WTC11 (cell line): ENCODE data around the gene HDAC7. TPM values are rescaled to one million over a fixed set of nuclear protein-coding genes. Genes with fewer than 3 reads are reported as not detected.

Source experiments
- ATAC-seq: fragments of 200-7000 bp; cut with Tn5 transposase; 2 replicates; pipeline ENCODE4 v1.10.0; 2021; ENCODE audit warnings: mild to moderate bottlenecking, moderate library complexity
- CTCF ChIA-PET: fragments of 300-600 bp; sonication (Branson Sonifier 250); formaldehyde crosslinking; loops from one replicate; lab custom pipeline; 2021; ENCODE audit warnings: antibody characterized with exemption; lab: Charles Lee
- POLR2A ChIA-PET: fragments of 350-600 bp; sonication (Branson Sonifier 250); formaldehyde crosslinking; loops from one replicate; lab custom pipeline; 2021; ENCODE audit warnings: antibody characterized with exemption; lab: Charles Lee
- DNase-seq: peaks from one replicate; pipeline ENCODE4 v3.0.0; 2021; ENCODE audit warnings: low spot score
- H3K27ac Mint-ChIP-seq: 2 replicates; pipeline ENCODE4 v1.8.0; 2021; ENCODE audit warnings: mixed read lengths
- H3K27me3 Mint-ChIP-seq: 2 replicates; pipeline ENCODE4 v1.8.0; 2021; ENCODE audit warnings: low read depth, mild to moderate bottlenecking, moderate library complexity, mixed read lengths
- H3K36me3 Mint-ChIP-seq: 2 replicates; pipeline ENCODE4 v1.8.0; 2021; ENCODE audit warnings: mixed read lengths
- H3K4me1 Mint-ChIP-seq: 2 replicates; pipeline ENCODE4 v1.8.0; 2022; ENCODE audit warnings: mixed read lengths
- H3K4me3 Mint-ChIP-seq: 2 replicates; pipeline ENCODE4 v1.8.0; 2021; ENCODE audit warnings: mild to moderate bottlenecking, moderate library complexity, mixed read lengths
- H3K9me3 Mint-ChIP-seq: 2 replicates; pipeline ENCODE4 v1.8.0; 2021; ENCODE audit warnings: mixed read lengths
- CBFB ChIP-seq: sonication (generic); formaldehyde crosslinking; IDR thresholded peaks from 2 replicates; pipeline ENCODE4 v1.8.1; 2022; ENCODE audit warnings: mild to moderate bottlenecking, low read depth, missing genetic modification reagents
- CREB1 ChIP-seq: sonication (generic); formaldehyde crosslinking; IDR thresholded peaks from 2 replicates; pipeline ENCODE4 v1.8.0; 2023; ENCODE audit warnings: mild to moderate bottlenecking, missing genetic modification reagents
- EMX1 ChIP-seq: fragments of 250-450 bp; sonication (Bioruptor Pico); IDR thresholded peaks from 2 replicates; pipeline ENCODE4 v1.8.0; 2021; ENCODE audit warnings: mild to moderate bottlenecking
- FOXK1 ChIP-seq: sonication (generic); formaldehyde crosslinking; IDR thresholded peaks from 2 replicates; pipeline ENCODE4 v1.8.0; 2022; ENCODE audit warnings: mild to moderate bottlenecking, moderate library complexity, missing genetic modification reagents
- GRHL2 ChIP-seq: fragments of 250-450 bp; sonication (Bioruptor Pico); IDR thresholded peaks from 2 replicates; pipeline ENCODE4 v1.8.0; 2022; ENCODE audit warnings: mild to moderate bottlenecking, moderate library complexity; ENCODE audit not compliant: insufficient replicate concordance, severe bottlenecking
- HMGA2 ChIP-seq: fragments of 250-450 bp; sonication (Bioruptor Pico); IDR thresholded peaks from 2 replicates; pipeline ENCODE4 v1.4.0; 2021; ENCODE audit warnings: mild to moderate bottlenecking, moderate library complexity
- IRF2 ChIP-seq: sonication (generic); formaldehyde crosslinking; IDR thresholded peaks from 2 replicates; pipeline ENCODE4 v1.8.0; 2022; ENCODE audit warnings: low read depth, missing genetic modification reagents, borderline replicate concordance
- RORB ChIP-seq: fragments of 250-450 bp; sonication (Bioruptor Pico); IDR thresholded peaks from 2 replicates; pipeline ENCODE4 v1.9.0; 2021; ENCODE audit warnings: mild to moderate bottlenecking
- SP1 ChIP-seq: sonication (generic); formaldehyde crosslinking; conservative IDR thresholded peaks from 2 replicates; pipeline ENCODE4 v1.8.1; 2022; ENCODE audit warnings: missing genetic modification reagents
- TP53 ChIP-seq: sonication (generic); formaldehyde crosslinking; IDR thresholded peaks from 2 replicates; pipeline ENCODE4 v1.8.1; 2023; ENCODE audit warnings: mild to moderate bottlenecking, missing genetic modification reagents
- ZBTB21 ChIP-seq: sonication (generic); formaldehyde crosslinking; IDR thresholded peaks from 2 replicates; pipeline ENCODE4 v1.8.1; 2023; ENCODE audit warnings: mild to moderate bottlenecking, missing genetic modification reagents, borderline replicate concordance
- ZNF317 ChIP-seq: sonication (generic); formaldehyde crosslinking; IDR thresholded peaks from 2 replicates; pipeline ENCODE4 v1.8.1; 2023; ENCODE audit warnings: low read depth, mild to moderate bottlenecking, moderate library complexity, missing genetic modification reagents, borderline replicate concordance
- total RNA-seq: library from RNA; stranded (reverse); gene quantifications from 3 replicates; pipeline ENCODE4 v1.2.3, GENCODE V29; 2021
- TF ChIP-seq, protein P1 (sequence below): sonication (generic); formaldehyde crosslinking; IDR thresholded peaks from 2 replicates; pipeline ENCODE4 v1.8.0; 2023; ENCODE audit warnings: mild to moderate bottlenecking, missing genetic modification reagents
- TF ChIP-seq, protein P2 (sequence below): sonication (generic); formaldehyde crosslinking; IDR thresholded peaks from 2 replicates; pipeline ENCODE4 v1.8.1; 2023; ENCODE audit warnings: mild to moderate bottlenecking, missing genetic modification reagents, moderate library complexity
- TF ChIP-seq, protein P3 (sequence below): sonication (generic); formaldehyde crosslinking; conservative IDR thresholded peaks from 2 replicates; pipeline ENCODE4 v1.8.1; 2023; ENCODE audit warnings: mild to moderate bottlenecking, low read depth, missing genetic modification reagents, moderate library complexity
- TF ChIP-seq, protein P4 (sequence below): sonication (generic); formaldehyde crosslinking; IDR thresholded peaks from 2 replicates; pipeline ENCODE4 v1.8.1; 2022; ENCODE audit warnings: low read depth, mild to moderate bottlenecking, moderate library complexity, missing genetic modification reagents, borderline replicate concordance
- TF ChIP-seq, protein P5 (sequence below): sonication (generic); formaldehyde crosslinking; conservative IDR thresholded peaks from 2 replicates; pipeline ENCODE4 v1.8.1; 2022; ENCODE audit warnings: mild to moderate bottlenecking, missing genetic modification reagents
- TF ChIP-seq, protein P6 (sequence below): fragments of 200-600 bp; IDR thresholded peaks from 2 replicates; pipeline ENCODE4 v1.8.0; 2022; ENCODE audit warnings: antibody characterized with exemption
- TF ChIP-seq, protein P7 (sequence below): sonication (generic); formaldehyde crosslinking; IDR thresholded peaks from 2 replicates; pipeline ENCODE4 v1.8.0; 2022; ENCODE audit warnings: mild to moderate bottlenecking, missing genetic modification reagents
- TF ChIP-seq, protein P8 (sequence below): sonication (generic); formaldehyde crosslinking; IDR thresholded peaks from 2 replicates; pipeline ENCODE4 v1.8.1; 2023; ENCODE audit warnings: mild to moderate bottlenecking, missing genetic modification reagents, moderate library complexity

HDAC7 gene
- total RNA-seq, 1 experiment from 2014 or later, result 111 TPM

DNA sequence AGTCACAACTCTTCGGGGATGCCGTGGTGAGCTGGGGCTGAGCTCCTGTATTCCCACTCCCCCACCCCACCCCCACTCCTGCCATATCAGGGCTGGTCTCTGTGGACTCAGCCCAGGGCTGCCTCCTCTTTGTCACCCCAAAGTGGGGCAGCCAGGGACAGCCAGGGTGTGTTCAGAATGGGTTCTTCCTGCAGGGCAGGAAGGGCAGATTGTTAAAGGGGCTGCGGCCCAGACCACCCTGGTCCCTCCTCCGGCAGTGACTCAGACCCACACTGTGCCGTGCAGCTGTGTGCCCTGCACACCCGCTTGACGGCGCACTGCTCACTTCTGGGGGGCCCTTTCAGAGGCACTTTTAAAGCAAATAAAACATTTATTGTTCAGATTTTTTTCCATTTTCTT lies 37.3 kb downstream of the HDAC7 start:
- no peak for TF ChIP-seq CBFB
- TF ChIP-seq CREB1 (CRISPR knock-in tag), result no peak
- TF ChIP-seq, protein P1, sequence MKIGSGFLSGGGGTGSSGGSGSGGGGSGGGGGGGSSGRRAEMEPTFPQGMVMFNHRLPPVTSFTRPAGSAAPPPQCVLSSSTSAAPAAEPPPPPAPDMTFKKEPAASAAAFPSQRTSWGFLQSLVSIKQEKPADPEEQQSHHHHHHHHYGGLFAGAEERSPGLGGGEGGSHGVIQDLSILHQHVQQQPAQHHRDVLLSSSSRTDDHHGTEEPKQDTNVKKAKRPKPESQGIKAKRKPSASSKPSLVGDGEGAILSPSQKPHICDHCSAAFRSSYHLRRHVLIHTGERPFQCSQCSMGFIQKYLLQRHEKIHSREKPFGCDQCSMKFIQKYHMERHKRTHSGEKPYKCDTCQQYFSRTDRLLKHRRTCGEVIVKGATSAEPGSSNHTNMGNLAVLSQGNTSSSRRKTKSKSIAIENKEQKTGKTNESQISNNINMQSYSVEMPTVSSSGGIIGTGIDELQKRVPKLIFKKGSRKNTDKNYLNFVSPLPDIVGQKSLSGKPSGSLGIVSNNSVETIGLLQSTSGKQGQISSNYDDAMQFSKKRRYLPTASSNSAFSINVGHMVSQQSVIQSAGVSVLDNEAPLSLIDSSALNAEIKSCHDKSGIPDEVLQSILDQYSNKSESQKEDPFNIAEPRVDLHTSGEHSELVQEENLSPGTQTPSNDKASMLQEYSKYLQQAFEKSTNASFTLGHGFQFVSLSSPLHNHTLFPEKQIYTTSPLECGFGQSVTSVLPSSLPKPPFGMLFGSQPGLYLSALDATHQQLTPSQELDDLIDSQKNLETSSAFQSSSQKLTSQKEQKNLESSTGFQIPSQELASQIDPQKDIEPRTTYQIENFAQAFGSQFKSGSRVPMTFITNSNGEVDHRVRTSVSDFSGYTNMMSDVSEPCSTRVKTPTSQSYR (CRISPR knock-in tag), result no peak
- no peak for TF ChIP-seq ZBTB21
- no peak for TF ChIP-seq FOXK1
- no peak for TF ChIP-seq RORB
- no peak for TF ChIP-seq IRF2 (CRISPR knock-in tag)
- TF ChIP-seq EMX1 (CRISPR knock-in tag), result no peak
- TF ChIP-seq, protein P2, sequence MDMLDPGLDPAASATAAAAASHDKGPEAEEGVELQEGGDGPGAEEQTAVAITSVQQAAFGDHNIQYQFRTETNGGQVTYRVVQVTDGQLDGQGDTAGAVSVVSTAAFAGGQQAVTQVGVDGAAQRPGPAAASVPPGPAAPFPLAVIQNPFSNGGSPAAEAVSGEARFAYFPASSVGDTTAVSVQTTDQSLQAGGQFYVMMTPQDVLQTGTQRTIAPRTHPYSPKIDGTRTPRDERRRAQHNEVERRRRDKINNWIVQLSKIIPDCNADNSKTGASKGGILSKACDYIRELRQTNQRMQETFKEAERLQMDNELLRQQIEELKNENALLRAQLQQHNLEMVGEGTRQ, result no peak
- TF ChIP-seq, protein P3, sequence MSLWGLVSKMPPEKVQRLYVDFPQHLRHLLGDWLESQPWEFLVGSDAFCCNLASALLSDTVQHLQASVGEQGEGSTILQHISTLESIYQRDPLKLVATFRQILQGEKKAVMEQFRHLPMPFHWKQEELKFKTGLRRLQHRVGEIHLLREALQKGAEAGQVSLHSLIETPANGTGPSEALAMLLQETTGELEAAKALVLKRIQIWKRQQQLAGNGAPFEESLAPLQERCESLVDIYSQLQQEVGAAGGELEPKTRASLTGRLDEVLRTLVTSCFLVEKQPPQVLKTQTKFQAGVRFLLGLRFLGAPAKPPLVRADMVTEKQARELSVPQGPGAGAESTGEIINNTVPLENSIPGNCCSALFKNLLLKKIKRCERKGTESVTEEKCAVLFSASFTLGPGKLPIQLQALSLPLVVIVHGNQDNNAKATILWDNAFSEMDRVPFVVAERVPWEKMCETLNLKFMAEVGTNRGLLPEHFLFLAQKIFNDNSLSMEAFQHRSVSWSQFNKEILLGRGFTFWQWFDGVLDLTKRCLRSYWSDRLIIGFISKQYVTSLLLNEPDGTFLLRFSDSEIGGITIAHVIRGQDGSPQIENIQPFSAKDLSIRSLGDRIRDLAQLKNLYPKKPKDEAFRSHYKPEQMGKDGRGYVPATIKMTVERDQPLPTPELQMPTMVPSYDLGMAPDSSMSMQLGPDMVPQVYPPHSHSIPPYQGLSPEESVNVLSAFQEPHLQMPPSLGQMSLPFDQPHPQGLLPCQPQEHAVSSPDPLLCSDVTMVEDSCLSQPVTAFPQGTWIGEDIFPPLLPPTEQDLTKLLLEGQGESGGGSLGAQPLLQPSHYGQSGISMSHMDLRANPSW, result no peak
- no peak for TF ChIP-seq ZNF317
- TF ChIP-seq TP53 (CRISPR knock-in tag), result no peak
- TF ChIP-seq, protein P4, sequence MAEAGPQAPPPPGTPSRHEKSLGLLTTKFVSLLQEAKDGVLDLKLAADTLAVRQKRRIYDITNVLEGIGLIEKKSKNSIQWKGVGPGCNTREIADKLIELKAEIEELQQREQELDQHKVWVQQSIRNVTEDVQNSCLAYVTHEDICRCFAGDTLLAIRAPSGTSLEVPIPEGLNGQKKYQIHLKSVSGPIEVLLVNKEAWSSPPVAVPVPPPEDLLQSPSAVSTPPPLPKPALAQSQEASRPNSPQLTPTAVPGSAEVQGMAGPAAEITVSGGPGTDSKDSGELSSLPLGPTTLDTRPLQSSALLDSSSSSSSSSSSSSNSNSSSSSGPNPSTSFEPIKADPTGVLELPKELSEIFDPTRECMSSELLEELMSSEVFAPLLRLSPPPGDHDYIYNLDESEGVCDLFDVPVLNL (CRISPR knock-in tag), result no peak
- TF ChIP-seq, protein P5, sequence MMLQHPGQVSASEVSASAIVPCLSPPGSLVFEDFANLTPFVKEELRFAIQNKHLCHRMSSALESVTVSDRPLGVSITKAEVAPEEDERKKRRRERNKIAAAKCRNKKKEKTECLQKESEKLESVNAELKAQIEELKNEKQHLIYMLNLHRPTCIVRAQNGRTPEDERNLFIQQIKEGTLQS (CRISPR knock-in tag), result no peak
- H3K36me3 Mint-ChIP-seq, result peaks cover 25% of the 10 kb centered on the region
- ATAC-seq (no peak), DNase-seq (no peak)
- H3K9me3 Mint-ChIP-seq, result no peaks in the 10 kb centered on the region
- CTCF ChIA-PET, result interaction anchor here (1.2 to 19.3 kb wide), 7 partner anchors 15 to 145 kb away, joined by 3 to 735 read pairs (median 58); no protein-coding TSS in a partner anchor
- H3K4me1 Mint-ChIP-seq, result peaks cover 24% of the 10 kb centered on the region
- H3K27ac Mint-ChIP-seq, result no peak overlapping the region
- POLR2A ChIA-PET, result no interaction called here
- no peak overlapping the region for H3K4me3 Mint-ChIP-seq
- H3K27me3 Mint-ChIP-seq, result no peaks in the 10 kb centered on the region; the same call in none of the 2 replicates

DNA sequence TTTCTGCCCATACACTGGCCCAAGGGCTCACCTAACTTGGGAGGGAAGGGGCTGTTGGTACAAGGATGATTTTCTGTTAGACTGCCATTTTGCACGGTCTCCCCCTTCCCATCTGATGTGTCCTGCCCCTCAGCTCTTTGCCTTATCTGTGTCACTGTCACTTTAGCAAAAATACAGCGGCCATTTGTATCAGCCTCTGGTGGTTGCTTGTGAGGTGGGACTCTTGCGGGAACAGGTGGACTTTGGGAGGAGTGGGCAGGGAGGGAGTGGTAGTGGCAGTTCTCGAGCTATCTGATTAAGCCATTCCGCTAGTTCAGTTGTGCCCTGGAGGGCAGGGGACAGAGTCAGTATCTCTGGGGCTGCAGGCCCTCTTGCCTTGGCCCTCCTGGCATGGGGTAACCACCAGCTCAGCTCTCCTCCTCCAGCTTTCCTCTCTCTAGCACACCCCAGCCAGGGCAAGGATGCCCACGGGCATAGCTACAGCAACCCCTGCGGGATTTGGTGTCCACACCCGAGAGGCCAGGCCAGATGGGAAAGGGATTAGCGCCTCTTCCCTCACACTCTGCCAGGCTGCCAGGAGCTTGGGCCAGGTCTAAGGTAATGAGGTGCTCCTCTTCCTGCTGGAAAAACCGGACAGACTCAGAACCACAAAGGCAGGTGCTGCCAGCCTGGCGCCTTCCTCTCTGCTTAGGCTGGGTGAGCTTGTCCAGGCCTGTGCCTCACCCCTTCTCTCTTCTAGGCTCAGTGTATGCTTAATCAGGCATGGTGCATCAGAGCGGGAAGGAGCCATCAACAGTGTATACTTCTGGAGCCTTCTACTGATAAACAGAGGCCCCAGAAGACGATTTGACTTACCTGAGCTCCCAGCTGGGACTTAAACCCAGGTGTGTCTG lies 38.0 kb downstream of the HDAC7 start:
- Mint-ChIP-seq H3K4me1 (peaks cover 28% of the 10 kb centered on the region), H3K4me3 (no peak overlapping the region), H3K36me3 (peaks cover 20% of the 10 kb centered on the region), H3K9me3 (no peaks in the 10 kb centered on the region), H3K27me3 (no peaks in the 10 kb centered on the region; the same call in none of the 2 replicates), H3K27ac (peak overlapping the region; percentile 63; the same call in 1 of the 2 replicates)
- no peak for ATAC-seq
- no peak for DNase-seq
- POLR2A ChIA-PET, result interaction anchor here (1.2 kb wide), 1 partner anchor 69 kb away, joined by 4 read pairs; no protein-coding TSS in a partner anchor
- CTCF ChIA-PET, result interaction anchor here (0.9 to 19.3 kb wide), 12 partner anchors 9 to 145 kb away, joined by 3 to 735 read pairs (median 20); partner anchors contain the start of gene RAPGEF3
- TF ChIP-seq GRHL2 (CRISPR knock-in tag) (no peak), HMGA2 (CRISPR knock-in tag) (no peak), SP1 (no peak)
- TF ChIP-seq, protein P6, sequence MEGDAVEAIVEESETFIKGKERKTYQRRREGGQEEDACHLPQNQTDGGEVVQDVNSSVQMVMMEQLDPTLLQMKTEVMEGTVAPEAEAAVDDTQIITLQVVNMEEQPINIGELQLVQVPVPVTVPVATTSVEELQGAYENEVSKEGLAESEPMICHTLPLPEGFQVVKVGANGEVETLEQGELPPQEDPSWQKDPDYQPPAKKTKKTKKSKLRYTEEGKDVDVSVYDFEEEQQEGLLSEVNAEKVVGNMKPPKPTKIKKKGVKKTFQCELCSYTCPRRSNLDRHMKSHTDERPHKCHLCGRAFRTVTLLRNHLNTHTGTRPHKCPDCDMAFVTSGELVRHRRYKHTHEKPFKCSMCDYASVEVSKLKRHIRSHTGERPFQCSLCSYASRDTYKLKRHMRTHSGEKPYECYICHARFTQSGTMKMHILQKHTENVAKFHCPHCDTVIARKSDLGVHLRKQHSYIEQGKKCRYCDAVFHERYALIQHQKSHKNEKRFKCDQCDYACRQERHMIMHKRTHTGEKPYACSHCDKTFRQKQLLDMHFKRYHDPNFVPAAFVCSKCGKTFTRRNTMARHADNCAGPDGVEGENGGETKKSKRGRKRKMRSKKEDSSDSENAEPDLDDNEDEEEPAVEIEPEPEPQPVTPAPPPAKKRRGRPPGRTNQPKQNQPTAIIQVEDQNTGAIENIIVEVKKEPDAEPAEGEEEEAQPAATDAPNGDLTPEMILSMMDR, result no peak
- TF ChIP-seq, protein P7, sequence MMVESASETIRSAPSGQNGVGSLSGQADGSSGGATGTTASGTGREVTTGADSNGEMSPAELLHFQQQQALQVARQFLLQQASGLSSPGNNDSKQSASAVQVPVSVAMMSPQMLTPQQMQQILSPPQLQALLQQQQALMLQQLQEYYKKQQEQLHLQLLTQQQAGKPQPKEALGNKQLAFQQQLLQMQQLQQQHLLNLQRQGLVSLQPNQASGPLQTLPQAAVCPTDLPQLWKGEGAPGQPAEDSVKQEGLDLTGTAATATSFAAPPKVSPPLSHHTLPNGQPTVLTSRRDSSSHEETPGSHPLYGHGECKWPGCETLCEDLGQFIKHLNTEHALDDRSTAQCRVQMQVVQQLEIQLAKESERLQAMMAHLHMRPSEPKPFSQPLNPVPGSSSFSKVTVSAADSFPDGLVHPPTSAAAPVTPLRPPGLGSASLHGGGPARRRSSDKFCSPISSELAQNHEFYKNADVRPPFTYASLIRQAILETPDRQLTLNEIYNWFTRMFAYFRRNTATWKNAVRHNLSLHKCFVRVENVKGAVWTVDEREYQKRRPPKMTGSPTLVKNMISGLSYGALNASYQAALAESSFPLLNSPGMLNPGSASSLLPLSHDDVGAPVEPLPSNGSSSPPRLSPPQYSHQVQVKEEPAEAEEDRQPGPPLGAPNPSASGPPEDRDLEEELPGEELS, result no peak
- TF ChIP-seq, protein P8, sequence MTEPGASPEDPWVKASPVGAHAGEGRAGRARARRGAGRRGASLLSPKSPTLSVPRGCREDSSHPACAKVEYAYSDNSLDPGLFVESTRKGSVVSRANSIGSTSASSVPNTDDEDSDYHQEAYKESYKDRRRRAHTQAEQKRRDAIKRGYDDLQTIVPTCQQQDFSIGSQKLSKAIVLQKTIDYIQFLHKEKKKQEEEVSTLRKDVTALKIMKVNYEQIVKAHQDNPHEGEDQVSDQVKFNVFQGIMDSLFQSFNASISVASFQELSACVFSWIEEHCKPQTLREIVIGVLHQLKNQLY, result no peak
